HepG2 (cell line): ENCODE data around the gene SMIM22. TPM values are rescaled to one million over a fixed set of nuclear protein-coding genes. Genes with fewer than 3 reads are reported as not detected.
A peak's percentile ranks its signal among the peaks of the same experiment; 100 is the strongest.

Experiments used
- ATAC-seq: fragments of 200-7000 bp; cut with Tn5 transposase; 3 replicates; pipeline ENCODE4 v1.9.1; 2020; ENCODE audit warnings: mild to moderate bottlenecking, moderate library complexity
- BruUV-seq: library from RNA; stranded (reverse); fragments of 400-500 nt; replicated peaks from 2 replicates; lab custom pipeline; 2021; lab: Mats Ljungman, UMichigan
- CTCF ChIA-PET: fragments of 300-600 bp; formaldehyde crosslinking; extraction: SDS; loops from one replicate; lab custom pipeline; 2021; ENCODE audit warnings: low total read pairs, inconsistent platforms, low intra/inter-chr PET ratio; lab: Yijun Ruan, JAX
- POLR2A ChIA-PET: fragments of 350-600 bp; sonication (Branson Sonifier 250); formaldehyde crosslinking; loops from one replicate; lab custom pipeline; 2020; ENCODE audit warnings: antibody characterized with exemption, inconsistent platforms; lab: Yijun Ruan, JAX
- DNase-seq: peaks from one replicate; pipeline ENCODE4 v3.0.0-alpha.2; 2015; ENCODE audit warnings: low spot score
- FAIRE-seq: peaks from 3 replicates; lab custom pipeline; 2011; peaks lifted over from hg19 to GRCh38; lab: Jason Lieb, UNC
- H2AFZ ChIP-seq: one replicate; pipeline ENCODE4 v1.6.1; 2011; ENCODE audit warnings: low read length, inconsistent platforms
- H3K27ac ChIP-seq: fragments of 300-600 bp; 3 replicates; pipeline ENCODE4 v1.8.0; 2011; ENCODE audit warnings: mixed run types, mild to moderate bottlenecking, mixed read lengths, low read length, inconsistent platforms; ENCODE audit not compliant: insufficient read depth; ENCODE audit errors: extremely low read length
- H3K27me3 ChIP-seq, 2 experiments: fragments of 200-600 bp in 1 of 2; 2 replicates in 1 of 2; 3 replicates in 1 of 2; pipeline versions ENCODE4 v1.6.0 to v1.8.0; 2011; ENCODE audit warnings: low read length in 2 of 2, mild to moderate bottlenecking in 2 of 2, moderate library complexity in 2 of 2, inconsistent platforms in 1 of 2; ENCODE audit not compliant: insufficient read depth in 2 of 2, control insufficient read depth in 1 of 2
- H3K36me3 ChIP-seq, 2 experiments: fragments of 200-600 bp in 1 of 2; replicated peaks in 1 of 2; 2 replicates in 1 of 2; 3 replicates in 1 of 2; pipeline versions ENCODE4 v1.5.1 to v1.8.0; 2011; ENCODE audit warnings: low read length in 2 of 2, inconsistent platforms in 1 of 2; ENCODE audit not compliant: insufficient read depth in 2 of 2, control insufficient read depth in 1 of 2
- H3K4me1 ChIP-seq: 2 replicates; pipeline ENCODE4 v1.5.1; 2012; ENCODE audit warnings: low read length, inconsistent platforms; ENCODE audit not compliant: insufficient read depth
- H3K4me2 ChIP-seq: 2 replicates; pipeline ENCODE4 v1.6.0; 2011; ENCODE audit warnings: low read depth, low read length, inconsistent platforms
- H3K4me3 ChIP-seq, 3 experiments: fragments of 200-600 bp in 1 of 3; sonication (generic), shearing (Covaris generic) in 1 of 3; replicated peaks in 1 of 3; 2 replicates each; pipeline ENCODE4 v1.5.1; 2011 to 2016; ENCODE audit warnings: low read length in 3 of 3, inconsistent platforms in 2 of 3, low read depth in 2 of 3, mild to moderate bottlenecking in 2 of 3, control low read depth in 1 of 3, mixed read lengths in 1 of 3; ENCODE audit not compliant: insufficient read depth in 1 of 3
- H3K79me2 ChIP-seq: one replicate; pipeline ENCODE4 v1.6.1; 2011; ENCODE audit warnings: low read length, inconsistent platforms; ENCODE audit not compliant: insufficient read depth
- H3K9ac ChIP-seq: 2 replicates; pipeline ENCODE4 v1.6.0; 2011; ENCODE audit warnings: mild to moderate bottlenecking, low read depth, low read length, inconsistent platforms; ENCODE audit not compliant: insufficient read depth
- H3K9me3 ChIP-seq: 2 replicates; pipeline ENCODE4 v1.5.1; 2012; ENCODE audit warnings: mild to moderate bottlenecking, low read length
- H4K20me1 ChIP-seq: 2 replicates; pipeline ENCODE4 v1.6.0; 2011; ENCODE audit warnings: inconsistent platforms, mild to moderate bottlenecking, low read length, moderate library complexity; ENCODE audit not compliant: insufficient read depth
- HMGXB3 ChIP-seq: sonication (generic); formaldehyde crosslinking; IDR thresholded peaks from 2 replicates; pipeline ENCODE4 v1.4.0; 2020; ENCODE audit warnings: missing genetic modification reagents, borderline replicate concordance
- HNRNPL ChIP-seq: fragments of 200-400 bp; formaldehyde crosslinking; IDR thresholded peaks from 2 replicates; pipeline ENCODE4 v1.6.1; 2017; ENCODE audit warnings: mild to moderate bottlenecking, low read depth, low read length
- KDM4B ChIP-seq: sonication (generic); formaldehyde crosslinking; IDR thresholded peaks from 2 replicates; pipeline ENCODE4 v1.4.0; 2020; ENCODE audit warnings: missing genetic modification reagents
- NR2C2 ChIP-seq: sonication (generic); formaldehyde crosslinking; IDR thresholded peaks from 2 replicates; pipeline ENCODE4 v1.4.0; 2020; ENCODE audit warnings: missing genetic modification reagents, mild to moderate bottlenecking, moderate library complexity, borderline replicate concordance
- PAF1 ChIP-seq: IDR thresholded peaks from 2 replicates; pipeline ENCODE4 v1.6.1; 2016; ENCODE audit warnings: missing genetic modification reagents, missing compliant biosample characterization
- ZNF225 ChIP-seq: sonication (generic); formaldehyde crosslinking; IDR thresholded peaks from 2 replicates; pipeline ENCODE4 v1.4.0; 2020; ENCODE audit warnings: mild to moderate bottlenecking, missing genetic modification reagents
- ZNF230 ChIP-seq: sonication (generic); formaldehyde crosslinking; IDR thresholded peaks from 2 replicates; pipeline ENCODE4 v1.4.0; 2020; ENCODE audit warnings: mild to moderate bottlenecking, missing genetic modification reagents
- ZNF30 ChIP-seq: sonication (generic); formaldehyde crosslinking; IDR thresholded peaks from 2 replicates; pipeline ENCODE4 v1.5.0; 2020; ENCODE audit warnings: mild to moderate bottlenecking, missing genetic modification reagents
- ZNF317 ChIP-seq: sonication (generic); formaldehyde crosslinking; IDR thresholded peaks from 2 replicates; pipeline ENCODE4 v1.5.0; 2020; ENCODE audit warnings: mild to moderate bottlenecking, missing genetic modification reagents
- ZNF329 ChIP-seq: sonication (generic); formaldehyde crosslinking; IDR thresholded peaks from 2 replicates; pipeline ENCODE4 v1.9.0; 2021; ENCODE audit warnings: low read depth, mild to moderate bottlenecking, missing genetic modification reagents
- ZNF432 ChIP-seq: sonication (generic); formaldehyde crosslinking; IDR thresholded peaks from 2 replicates; pipeline ENCODE4 v1.5.0; 2020; ENCODE audit warnings: missing genetic modification reagents, mild to moderate bottlenecking, borderline replicate concordance
- ZNF563 ChIP-seq: sonication (generic); formaldehyde crosslinking; IDR thresholded peaks from 2 replicates; pipeline ENCODE4 v1.8.0; 2022; ENCODE audit warnings: mild to moderate bottlenecking, moderate library complexity, missing genetic modification reagents
- ZNF687 ChIP-seq: sonication (generic); formaldehyde crosslinking; IDR thresholded peaks from 2 replicates; pipeline ENCODE4 v1.5.1; 2020; ENCODE audit warnings: mild to moderate bottlenecking, missing genetic modification reagents, moderate library complexity
- ZNF737 ChIP-seq: sonication (generic); formaldehyde crosslinking; IDR thresholded peaks from 2 replicates; pipeline ENCODE4 v1.5.0; 2020; ENCODE audit warnings: missing genetic modification reagents, mild to moderate bottlenecking, borderline replicate concordance
- WGBS: methylation state at CpG from one replicate; pipeline ENCODE4 v1.1.6; 2017; ENCODE audit warnings: low lambda C conversion rate; 5-methylcytosine and 5-hydroxymethylcytosine counted together
- in situ Hi-C: cut with HindIII; loops from 2 replicates; pipeline ENCODE4 v1.10.0; 2017; ENCODE audit warnings: low pct_unique_long_range_greater_than_20kb; ENCODE audit not compliant: extremely low pct_ligation_motif_present
- intact Hi-C: fragments of 100-400 bp; cut with micrococcal nuclease; formaldehyde crosslinking; loops from one replicate; pipeline ENCODE4 v1.10.0; 2022; ENCODE audit not compliant: unreplicated experiment
- polyA plus RNA-seq, 8 experiments: library from polyadenylated mRNA; depleted of rRNA in 3 of 8; stranded (reverse) in 7 of 8; unstranded in 1 of 8; fragments of >200 nt; fragmentation: Illumina TruSeq in 4 of 8; extraction: Trizol in 4 of 8; gene quantifications; 2 replicates each; pipeline versions ENCODE4 v1.2.1 to v1.2.3, GENCODE V29; 2011 to 2016; ENCODE audit warnings: low read depth in 4 of 8, missing spikeins in 1 of 8, mixed read lengths in 1 of 8; ENCODE audit not compliant: insufficient read depth in 1 of 8
- total RNA-seq, 5 experiments: library from RNA; depleted of rRNA; stranded (reverse); fragments of >200 nt; fragmentation: Illumina TruSeq; extraction: Trizol; gene quantifications; 2 replicates each; pipeline ENCODE4 v1.2.3, GENCODE V29; 2016; ENCODE audit warnings: low read depth in 1 of 5

The SMIM22 gene
- total and polyA plus RNA-seq, 2 of the 13 experiments (the other 11 are each of a cell fraction or from before 2014, with no cell fraction given) = not detected

- H2AFZ ChIP-seq = no peak overlapping the region
- POLR2A ChIA-PET = interaction anchor here (1.8 kb wide), 1 partner anchor 15 kb away, joined by 4 read pairs; no protein-coding TSS in a partner anchor
- H3K27ac ChIP-seq = no peak overlapping the region
- no peak for DNase-seq
- H3K4me2 ChIP-seq = peak overlapping the region; percentile 42; the same call in 1 of the 2 replicates
- WGBS = 64% methylated on average over 12 of the region's 25 CpGs
- H3K36me3 ChIP-seq = no peaks in the 10 kb centered on the region
- BruUV-seq = no TSS peak
- no peaks in the 10 kb centered on the region for H3K27me3 ChIP-seq
- intact Hi-C loops = no loop called here
- peaks cover 90% of the 10 kb centered on the region for H3K4me1 ChIP-seq
- CTCF ChIA-PET = no interaction called here
- H3K4me3 ChIP-seq = peak overlapping the region in 1 of 3 experiments; percentile 9; a peak in 1 of 6 replicates
- peak; percentile 19 for ATAC-seq
- no peak for FAIRE-seq
- H3K79me2 ChIP-seq = no peaks in the 10 kb centered on the region
- no peaks in the 10 kb centered on the region for H3K9me3 ChIP-seq
- no peaks in the 10 kb centered on the region for H4K20me1 ChIP-seq
- in situ Hi-C loops = no loop called here
- TF ChIP-seq HNRNPL (0 out of 2 replicates have a peak, but pooled peaks have one; percentile 40), ZNF317 (no peak), KDM4B (no peak), ZNF563 (CRISPR knock-in tag) (no peak), HMGXB3 (CRISPR knock-in tag) (no peak), NR2C2 (CRISPR knock-in tag) (no peak), ZNF432 (CRISPR knock-in tag) (no peak), ZNF737 (no peak), PAF1 (CRISPR knock-in tag) (no peak), ZNF225 (CRISPR knock-in tag) (0 out of 2 replicates have a peak, but pooled peaks have one; percentile 27), ZNF30 (CRISPR knock-in tag) (no peak), ZNF329 (CRISPR knock-in tag) (peak; percentile 97), ZNF230 (CRISPR knock-in tag) (no peak), ZNF687 (CRISPR knock-in tag) (0 out of 2 replicates have a peak, but pooled peaks have one; percentile 2)
- H3K9ac ChIP-seq = no peak overlapping the region
Measured at GRCh38 chr16:4783251-4783950, 11.8 kb upstream of the SMIM22 start.
